Heart right ventricle (tissue), 16 donors: ENCODE measurements around the gene GPR18. TPM values are rescaled to one million over a fixed set of nuclear protein-coding genes. Genes with fewer than 3 reads are reported as not detected.

Experiments used
- ATAC-seq, 8 donors: fragments of 200-7000 bp; cut with Tn5 transposase; one replicate each; pipeline ENCODE4 v1.9.1; 2020; ENCODE audit warnings: mild to moderate bottlenecking in 8 of 8, moderate library complexity in 8 of 8, moderate number of reproducible peaks in 1 of 8
- DNase-seq, 2 donors: peaks; one replicate each; pipeline ENCODE4 v3.0.0-alpha.2; 2020
- H3K27ac ChIP-seq, 10 donors: fragments of 200-600 bp; sonication (generic) in 2 of 10; one replicate each; pipeline versions ENCODE4 v1.5.0 to v1.8.0; 2020 to 2022; ENCODE audit warnings: mild to moderate bottlenecking in 3 of 10
- H3K27me3 ChIP-seq, 7 donors: fragments of 200-600 bp; one replicate each; pipeline ENCODE4 v1.8.0; 2021 to 2022; ENCODE audit warnings: mild to moderate bottlenecking in 2 of 7
- H3K36me3 ChIP-seq, 9 donors: fragments of 200-600 bp; sonication (generic) in 1 of 9; one replicate each; pipeline versions ENCODE4 v1.5.0 to v1.8.0; 2020 to 2022; ENCODE audit warnings: mild to moderate bottlenecking in 2 of 9
- H3K4me1 ChIP-seq, 9 donors: fragments of 200-600 bp; sonication (generic) in 1 of 9; one replicate each; pipeline versions ENCODE4 v1.5.0 to v1.8.0; 2020 to 2022; ENCODE audit warnings: mild to moderate bottlenecking in 4 of 9
- H3K4me3 ChIP-seq, 10 donors: fragments of 200-600 bp; sonication (generic) in 2 of 10; one replicate each; pipeline versions ENCODE4 v1.5.0 to v1.8.0; 2020 to 2022; ENCODE audit warnings: mild to moderate bottlenecking in 7 of 10, moderate library complexity in 2 of 10
- H3K9me3 ChIP-seq, 11 donors: fragments of 200-600 bp in 10 of 11; sonication (generic) in 2 of 11; one replicate each; pipeline versions ENCODE4 v1.5.0 to v1.8.0; 2013 to 2022; ENCODE audit warnings: mild to moderate bottlenecking in 2 of 11, control low read depth in 1 of 11, moderate library complexity in 1 of 11
- WGBS, 2 donors: extraction: QIAGEN DNeasy Blood & Tissue Kit; methylation state at CpG; one replicate each; pipeline ENCODE4 v1.1.7; 2013; ENCODE audit warnings: inconsistent platforms in 1 of 2; 5-methylcytosine and 5-hydroxymethylcytosine counted together
- intact Hi-C, 10 donors: fragments of 100-400 bp; cut with DNase I; formaldehyde crosslinking; loops; one replicate each; pipeline versions ENCODE4 v1.11.1 to v1.14.2; 2022
- polyA plus RNA-seq, 2 donors: library from polyadenylated mRNA; stranded (reverse); fragments of 200-250 nt; gene quantifications; one replicate each; pipeline ENCODE4 v1.2.3, GENCODE V29; 2013
- total RNA-seq, 10 donors: library from RNA; stranded (reverse); fragmentation: NEBNext Ultra II Directional in 3 of 10; extraction: Animal tissue kit (Norgen Biotek cat#: 25700) in 3 of 10; gene quantifications; one replicate each; pipeline versions ENCODE4 v1.2.1 to v1.2.4, GENCODE V29; 2021 to 2023
- TF ChIP-seq, protein P1 (sequence below), 9 donors: fragments of 200-600 bp; sonication (generic) in 2 of 9; IDR thresholded peaks; one replicate each; pipeline versions ENCODE4 v1.5.0 to v1.8.0; 2021 to 2022; ENCODE audit warnings: antibody characterized with exemption in 9 of 9, mild to moderate bottlenecking in 5 of 9, moderate library complexity in 1 of 9
- donor health status: Arrhythmogenic right ventricular cardiomyopathy.
- donor health status: ischemic (EF 13 %, LVEDD 7.1; RV severe dilation, severe dysfunction).
- donor health status: healthy with polysubstance abuse.
- donor health status: DM: no; HTN: yes; CAD: no.
- donor health status: DM: no; HTN: no; CAD: no.
- donor health status: ischemic (EF 25% LVEDD 6.9; RV normal size, moderate dysfunction).
- donor health status: ischemic (EF 25% LVEDD 5.7; RV mildly dilated, moderate dysfunction).
- donor health status: healthy.
- donor health status: DM: yes; HTN: yes; CAD: no.
- donor health status: Ischemic cardiomyopathy.
- donor health status: ischemic (EF 35%, LVEDD 5.7; RV mildly dilated, moderate dysfunction).
- donor health status: nonischemic (EF 11% LVEDD 7.7; RV severe dilation, severe dysfunction).
- donor health status: DM: yes; HTN: yes; CAD: no.
- donor health status: PGD.
- donor health status: ischemic (EF 29% LVEDD 5.4; RV normal size, mild dysfunction).
- donor health status: nonischemic (EF 23%, LVEDD 6.1; RV moderate dilation, normal function).

Gene GPR18
- total and polyA plus RNA-seq, 12 donors: 0.95 TPM; not detected in 11

DNA sequence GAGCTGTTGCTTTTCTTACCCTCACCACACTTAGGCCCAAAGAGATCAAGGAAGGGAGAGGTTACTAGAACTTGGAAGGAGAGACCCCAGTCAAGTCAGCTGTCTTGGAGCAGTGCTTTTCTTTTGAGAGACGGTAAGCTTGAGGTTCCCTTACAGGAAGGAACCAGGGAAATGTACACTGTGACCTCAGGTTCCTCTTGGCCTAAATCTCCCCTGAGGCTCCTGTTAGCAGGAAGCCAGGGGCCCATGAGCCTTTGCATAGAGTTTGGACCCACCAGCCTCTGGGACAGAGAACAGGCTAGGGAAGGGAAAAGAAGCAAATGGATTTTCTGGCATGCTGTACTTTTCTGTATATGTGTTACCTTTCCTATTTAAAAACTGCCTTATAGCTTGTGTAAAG lies 5.9 kb upstream of the GPR18 start:
- DNase-seq (no peak), ATAC-seq (peak in 3 of 8 donors; percentile 29 to 43 (median 30))
- H3K4me1 ChIP-seq: peaks cover 0 to 24% (median 18%) of the 10 kb centered on the region in 9 donors
- no peak overlapping the region for H3K4me3 ChIP-seq
- H3K9me3 ChIP-seq: no peaks in the 10 kb centered on the region
- no peaks in the 10 kb centered on the region for H3K27me3 ChIP-seq
- intact Hi-C loops: loop anchor here in 8 of 10 donors (2.0 to 5.0 kb wide), 5 partner anchors 47 to 87 kb away; partner anchors contain the start of gene UBAC2 (in 1 of the 8)
- peaks cover 0 to 29% (median 0%) of the 10 kb centered on the region in 9 donors for H3K36me3 ChIP-seq
- WGBS, 2 donors: 28 to 46% methylated on average over 1 of the region's 1 CpG
- TF ChIP-seq, protein P1, sequence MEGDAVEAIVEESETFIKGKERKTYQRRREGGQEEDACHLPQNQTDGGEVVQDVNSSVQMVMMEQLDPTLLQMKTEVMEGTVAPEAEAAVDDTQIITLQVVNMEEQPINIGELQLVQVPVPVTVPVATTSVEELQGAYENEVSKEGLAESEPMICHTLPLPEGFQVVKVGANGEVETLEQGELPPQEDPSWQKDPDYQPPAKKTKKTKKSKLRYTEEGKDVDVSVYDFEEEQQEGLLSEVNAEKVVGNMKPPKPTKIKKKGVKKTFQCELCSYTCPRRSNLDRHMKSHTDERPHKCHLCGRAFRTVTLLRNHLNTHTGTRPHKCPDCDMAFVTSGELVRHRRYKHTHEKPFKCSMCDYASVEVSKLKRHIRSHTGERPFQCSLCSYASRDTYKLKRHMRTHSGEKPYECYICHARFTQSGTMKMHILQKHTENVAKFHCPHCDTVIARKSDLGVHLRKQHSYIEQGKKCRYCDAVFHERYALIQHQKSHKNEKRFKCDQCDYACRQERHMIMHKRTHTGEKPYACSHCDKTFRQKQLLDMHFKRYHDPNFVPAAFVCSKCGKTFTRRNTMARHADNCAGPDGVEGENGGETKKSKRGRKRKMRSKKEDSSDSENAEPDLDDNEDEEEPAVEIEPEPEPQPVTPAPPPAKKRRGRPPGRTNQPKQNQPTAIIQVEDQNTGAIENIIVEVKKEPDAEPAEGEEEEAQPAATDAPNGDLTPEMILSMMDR (IDR thresholded peaks at IDR 0.05): no peak
- peak overlapping the region in 3 of 10 donors; percentile 7 to 42 (median 19) for H3K27ac ChIP-seq

DNA sequence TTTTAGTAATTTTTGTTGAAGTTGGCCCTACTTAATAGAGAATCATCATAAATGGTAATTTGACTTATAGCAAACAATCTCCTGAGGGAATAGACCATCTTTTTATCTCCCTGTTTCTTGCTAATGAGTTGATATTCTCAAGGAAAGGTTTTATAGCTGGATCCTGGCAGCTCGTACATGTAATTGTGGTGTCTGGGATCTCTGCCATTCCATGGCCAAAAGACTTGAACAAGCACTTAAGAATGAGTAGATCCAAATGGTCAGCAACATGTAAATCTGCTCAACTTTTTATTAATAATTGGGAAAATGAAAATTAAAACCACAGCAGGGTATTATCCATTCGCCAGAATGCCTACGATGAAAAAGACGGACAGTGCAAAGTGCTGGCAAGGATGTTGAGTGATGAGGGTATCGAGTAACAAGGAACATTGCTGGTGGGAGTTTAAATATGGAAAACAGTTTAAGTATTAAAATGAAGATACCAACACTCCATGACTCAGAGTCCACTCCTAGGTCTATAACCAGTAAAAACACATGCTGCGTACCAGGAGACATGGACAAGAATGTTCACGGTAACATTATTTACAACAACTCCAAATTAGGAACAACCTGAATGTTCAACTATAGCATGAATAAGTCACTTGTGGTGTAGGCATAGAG lies 5.1 kb upstream of the GPR18 start:
- ATAC-seq (no peak), DNase-seq (no peak)
- Histone ChIP-seq H3K27me3 (no peaks in the 10 kb centered on the region), H3K27ac (peak overlapping the region in 1 of 10 donors; percentile 19), H3K4me3 (no peak overlapping the region), H3K36me3 (peaks cover 0 to 27% (median 0%) of the 10 kb centered on the region in 9 donors), H3K9me3 (no peaks in the 10 kb centered on the region), H3K4me1 (peaks cover 0 to 32% (median 20%) of the 10 kb centered on the region in 9 donors)
- TF ChIP-seq, protein P1 (IDR thresholded peaks at IDR 0.05): no peak
- WGBS, 2 donors: 81 to 82% methylated on average over 7 of the region's 7 CpGs
- intact Hi-C loops: loop anchor here in 4 of 10 donors (5.0 kb wide), 3 partner anchors 46 to 86 kb away; partner anchors contain the start of gene UBAC2 (in 1 of the 4)

DNA sequence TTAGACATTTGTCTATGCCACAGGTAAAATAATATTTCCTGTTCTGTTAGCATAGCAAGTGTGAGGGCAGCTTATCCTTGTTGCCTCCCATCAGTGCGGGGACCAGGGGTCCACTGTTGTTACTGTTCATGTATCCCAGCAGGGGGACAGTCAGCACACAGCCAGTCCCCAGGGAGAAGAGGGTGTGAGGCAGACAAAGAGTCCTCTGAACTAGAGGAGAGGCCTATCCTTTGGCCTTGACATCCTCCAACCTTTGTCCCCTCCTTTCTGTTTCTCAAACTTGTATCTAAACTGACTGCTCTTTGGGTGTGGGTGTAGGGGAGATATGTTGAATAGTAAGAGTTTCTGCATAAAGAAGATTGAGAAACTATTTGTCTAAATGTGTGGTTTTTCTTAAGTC lies 2.9 kb upstream of the GPR18 start:
- ATAC-seq (no peak), DNase-seq (no peak)
- intact Hi-C loops: loop anchor here in 4 of 10 donors (5.0 kb wide), 3 partner anchors 44 to 84 kb away; partner anchors contain the start of gene UBAC2 (in 1 of the 4)
- H3K9me3 ChIP-seq: no peaks in the 10 kb centered on the region
- H3K4me3 ChIP-seq: no peak overlapping the region
- 88 to 93% methylated on average over 1 of the region's 1 CpG for WGBS, 2 donors
- TF ChIP-seq, protein P1 (IDR thresholded peaks at IDR 0.05): no peak
- peaks cover 0 to 53% (median 23%) of the 10 kb centered on the region in 9 donors for H3K4me1 ChIP-seq
- H3K27me3 ChIP-seq: no peaks in the 10 kb centered on the region
- peaks cover 0 to 16% (median 0%) of the 10 kb centered on the region in 9 donors for H3K36me3 ChIP-seq
- H3K27ac ChIP-seq: no peak overlapping the region

DNA sequence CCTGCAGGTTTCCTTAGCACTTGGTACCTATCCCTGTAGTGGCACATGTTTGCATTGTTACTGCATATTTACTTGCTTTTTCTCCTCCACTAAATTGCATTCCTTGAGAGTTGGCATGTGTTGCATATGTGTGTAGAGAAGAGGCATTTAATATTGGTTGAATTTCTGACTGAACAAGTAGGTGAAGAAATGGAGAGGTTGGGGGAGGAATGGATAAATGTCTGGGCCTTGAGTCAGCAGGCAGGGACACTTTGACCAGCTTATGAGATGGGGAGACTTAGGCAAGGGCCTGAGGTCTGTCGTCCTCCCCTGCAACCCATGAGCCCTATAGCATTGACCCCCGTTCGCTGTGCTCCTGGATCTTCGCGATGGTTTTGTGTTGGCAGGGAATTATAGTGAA lies 2.0 kb upstream of the GPR18 start:
- Histone ChIP-seq H3K27me3 (no peaks in the 10 kb centered on the region), H3K4me3 (no peak overlapping the region), H3K9me3 (no peaks in the 10 kb centered on the region), H3K27ac (no peak overlapping the region), H3K4me1 (peaks cover 0 to 55% (median 25%) of the 10 kb centered on the region in 9 donors), H3K36me3 (peaks cover 0 to 25% (median 4%) of the 10 kb centered on the region in 9 donors)
- TF ChIP-seq, protein P1 (IDR thresholded peaks at IDR 0.05): no peak
- ATAC-seq (no peak), DNase-seq (no peak)
- WGBS, 2 donors: 93 to 96% methylated on average over 5 of the region's 5 CpGs
- intact Hi-C loops: loop anchor here in 4 of 10 donors (5.0 kb wide), 3 partner anchors 43 to 83 kb away; partner anchors contain the start of gene UBAC2 (in 1 of the 4)
